HUES64 (cell line): ENCODE results near the gene KLHL33.

Experiments
- H3K27ac ChIP-seq: 2 replicates; pipeline ENCODE4 v1.7.0; 2013; ENCODE audit warnings: low read depth, low read length, inconsistent platforms
- H3K27me3 ChIP-seq: 2 replicates; pipeline ENCODE4 v1.6.1; 2013; ENCODE audit warnings: mild to moderate bottlenecking, low read length; ENCODE audit not compliant: insufficient read depth
- H3K36me3 ChIP-seq: 2 replicates; pipeline ENCODE4 v1.6.1; 2013; ENCODE audit warnings: mild to moderate bottlenecking, low read length; ENCODE audit not compliant: insufficient read depth
- H3K4me1 ChIP-seq: 2 replicates; pipeline ENCODE4 v1.6.1; 2013; ENCODE audit warnings: mild to moderate bottlenecking, low read length, moderate library complexity; ENCODE audit not compliant: insufficient read depth
- H3K4me3 ChIP-seq: 2 replicates; pipeline ENCODE4 v1.5.1; 2013; ENCODE audit warnings: mild to moderate bottlenecking, low read length, moderate library complexity
- H3K9ac ChIP-seq: 2 replicates; pipeline ENCODE4 v1.6.1; 2013; ENCODE audit warnings: mild to moderate bottlenecking, low read depth, low read length
- H3K9me3 ChIP-seq: 2 replicates; pipeline ENCODE4 v1.6.1; 2013; ENCODE audit warnings: low read depth, low read length; ENCODE audit not compliant: insufficient read depth
- WGBS: fragments of 150-250, 120-280 bp; methylation state at CpG from one replicate; pipeline ENCODE4 v1.1.7; 2013; ENCODE audit warnings: missing lambda C conversion rate; 5-methylcytosine and 5-hydroxymethylcytosine counted together

Gene KLHL33

DNA sequence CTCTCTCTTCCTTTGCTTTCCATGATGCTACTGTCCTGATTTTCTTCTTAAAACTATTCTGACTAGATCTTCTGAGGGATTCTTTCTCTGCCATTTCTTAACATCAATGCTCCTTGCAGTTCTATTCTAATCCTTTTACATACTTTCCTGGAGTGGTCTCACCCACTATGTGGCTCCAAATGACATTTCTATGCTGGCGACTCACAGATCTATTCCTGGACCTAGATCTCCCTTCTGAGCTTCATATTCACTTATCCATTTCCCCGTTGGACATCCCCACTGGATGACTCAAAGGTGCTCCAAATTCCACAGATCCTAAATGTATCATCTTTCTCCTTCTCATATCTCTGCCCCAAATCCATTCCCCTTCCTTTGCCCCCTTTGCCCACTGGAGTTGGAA lies 26.7 kb downstream of the KLHL33 start:
- 92% methylated on average over 2 of the region's 2 CpGs for WGBS
- Histone ChIP-seq H3K9me3 (no peaks in the 10 kb centered on the region), H3K27me3 (no peaks in the 10 kb centered on the region), H3K9ac (no peak overlapping the region), H3K36me3 (peaks cover 38% of the 10 kb centered on the region), H3K4me3 (no peak overlapping the region), H3K4me1 (peaks cover 9% of the 10 kb centered on the region; the same call in 1 of the 2 replicates), H3K27ac (no peak overlapping the region)

DNA sequence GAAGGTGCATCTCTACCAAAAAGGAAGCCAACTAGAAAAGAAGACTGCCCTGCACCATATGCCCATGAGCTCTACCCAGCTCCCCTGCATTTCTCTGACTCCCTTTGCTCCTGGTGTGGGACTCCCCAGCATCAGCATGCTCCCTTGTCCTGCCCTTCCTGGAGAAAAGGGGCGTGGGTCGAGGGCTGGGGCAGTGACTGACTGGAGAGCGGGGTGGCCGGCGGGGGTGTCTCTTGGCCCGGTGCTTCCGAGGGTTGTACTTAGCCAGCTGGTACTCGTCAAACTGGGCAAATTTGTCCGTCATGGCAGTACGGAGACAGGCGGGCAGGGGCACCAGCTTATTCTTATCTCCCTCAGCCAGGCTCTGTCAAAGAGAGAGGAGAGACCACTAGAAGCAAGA lies 32.4 kb downstream of the KLHL33 start:
- no peaks in the 10 kb centered on the region for H3K27me3 ChIP-seq
- no peak overlapping the region for H3K4me3 ChIP-seq
- H3K9ac ChIP-seq = no peak overlapping the region
- no peaks in the 10 kb centered on the region for H3K4me1 ChIP-seq
- 96% methylated on average over 11 of the region's 11 CpGs for WGBS
- H3K9me3 ChIP-seq = no peaks in the 10 kb centered on the region
- H3K36me3 ChIP-seq = peaks cover 76% of the 10 kb centered on the region
- no peak overlapping the region for H3K27ac ChIP-seq

DNA sequence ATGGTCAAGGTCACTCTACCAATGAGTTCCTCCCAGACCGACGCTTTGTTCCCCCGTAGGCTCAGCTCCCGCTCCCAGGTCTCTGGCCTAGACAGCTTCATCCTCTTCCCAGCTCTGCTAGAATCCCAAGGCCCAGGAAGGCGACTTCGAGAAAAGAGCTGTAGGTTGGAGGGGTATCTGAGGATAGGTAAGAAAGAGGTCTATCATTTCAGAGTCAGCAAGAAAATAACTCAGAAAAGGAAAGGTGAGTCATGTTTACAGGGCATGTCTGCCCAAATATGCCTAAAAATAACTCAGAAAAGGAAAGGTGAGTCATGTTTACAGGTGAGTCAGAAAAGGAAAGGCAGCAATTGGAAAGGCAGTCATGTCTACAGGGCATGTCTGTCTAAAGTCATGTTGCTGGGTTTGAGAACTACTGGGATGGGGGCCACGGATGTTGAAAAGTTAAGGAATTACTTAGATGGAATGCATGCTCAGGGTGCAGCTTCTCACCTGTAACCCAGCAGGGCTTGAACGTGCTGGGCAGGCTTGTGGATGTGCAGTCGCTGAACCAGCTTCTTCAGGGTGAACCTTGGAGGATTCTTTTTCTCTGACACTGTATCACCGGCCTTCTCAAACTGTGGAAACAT lies 34.9 kb downstream of the KLHL33 start:
- peaks cover 70% of the 10 kb centered on the region for H3K36me3 ChIP-seq
- no peaks in the 10 kb centered on the region for H3K4me1 ChIP-seq
- no peak overlapping the region for H3K4me3 ChIP-seq
- H3K9ac ChIP-seq = no peak overlapping the region
- H3K9me3 ChIP-seq = no peaks in the 10 kb centered on the region
- no peak overlapping the region for H3K27ac ChIP-seq
- no peaks in the 10 kb centered on the region for H3K27me3 ChIP-seq
- WGBS = 95% methylated on average over 10 of the region's 10 CpGs

DNA sequence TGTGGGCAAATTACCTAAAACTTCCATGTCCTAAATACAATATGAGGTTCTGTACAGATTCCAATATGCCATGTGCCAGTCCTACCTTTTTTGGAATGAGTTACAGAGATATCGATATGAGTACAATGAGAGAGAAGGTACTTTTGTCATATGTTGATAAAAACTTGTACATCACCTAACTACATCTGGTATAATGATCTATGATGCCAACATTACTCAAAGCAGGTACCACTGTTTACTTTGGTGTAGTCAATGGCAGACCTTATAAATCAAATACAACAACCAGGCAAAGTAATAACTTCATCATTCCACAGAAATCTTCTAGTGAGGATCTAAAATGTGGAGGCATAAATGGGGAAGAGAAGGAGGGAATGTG lies 35.4 kb downstream of the KLHL33 start:
- Histone ChIP-seq H3K9me3 (no peaks in the 10 kb centered on the region), H3K36me3 (peaks cover 73% of the 10 kb centered on the region), H3K27ac (no peak overlapping the region), H3K4me1 (no peaks in the 10 kb centered on the region), H3K9ac (no peak overlapping the region), H3K27me3 (no peaks in the 10 kb centered on the region), H3K4me3 (no peak overlapping the region)
- WGBS = no CpG with 5 or more reads among the region's 1 CpG

DNA sequence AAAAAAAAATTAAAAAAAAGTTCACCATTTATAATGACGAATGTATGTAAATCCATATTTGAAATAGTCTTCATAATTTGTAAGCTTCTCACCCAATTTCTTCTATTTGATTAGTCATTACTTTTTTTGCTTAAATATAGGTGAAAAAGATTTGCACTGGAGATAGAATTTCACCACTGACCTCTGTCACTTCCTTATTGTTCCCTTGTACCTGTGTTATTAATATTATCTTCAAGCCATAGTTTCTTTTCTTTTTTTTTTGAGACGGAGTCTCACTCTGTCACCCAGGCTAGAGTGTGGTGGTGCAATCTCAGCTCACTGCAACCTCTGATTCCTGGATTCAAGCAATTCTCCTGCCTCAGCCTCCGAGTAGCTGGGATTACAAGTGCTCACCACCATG lies 38.5 kb downstream of the KLHL33 start:
- Histone ChIP-seq H3K9me3 (no peaks in the 10 kb centered on the region), H3K27ac (no peak overlapping the region), H3K4me1 (no peaks in the 10 kb centered on the region), H3K27me3 (no peaks in the 10 kb centered on the region), H3K4me3 (no peak overlapping the region), H3K36me3 (peaks cover 68% of the 10 kb centered on the region), H3K9ac (no peak overlapping the region)
- WGBS = 92% methylated on average over 2 of the region's 3 CpGs

DNA sequence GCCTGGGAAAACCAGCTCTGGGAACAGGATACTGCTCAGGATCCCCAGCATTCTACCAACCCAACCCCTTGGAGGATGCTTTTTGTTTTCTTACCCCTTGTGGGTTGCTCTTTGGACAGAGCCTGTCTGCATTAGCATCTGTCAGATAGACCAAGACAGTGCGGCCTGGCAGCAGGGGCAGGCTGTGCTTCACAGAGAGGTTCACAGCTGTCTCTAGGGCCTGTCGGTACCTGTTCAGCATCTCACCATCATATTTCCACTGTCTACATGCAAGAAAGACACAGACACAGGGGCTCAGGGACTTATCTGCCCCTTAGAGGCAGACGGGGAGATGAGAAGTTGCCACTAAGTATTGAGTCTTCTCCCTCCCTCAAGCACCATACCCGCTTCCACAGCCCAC lies 44.5 kb downstream of the KLHL33 start:
- WGBS = 98% methylated on average over 3 of the region's 4 CpGs
- H3K4me1 ChIP-seq = peaks cover 3% of the 10 kb centered on the region; the same call in 1 of the 2 replicates

DNA sequence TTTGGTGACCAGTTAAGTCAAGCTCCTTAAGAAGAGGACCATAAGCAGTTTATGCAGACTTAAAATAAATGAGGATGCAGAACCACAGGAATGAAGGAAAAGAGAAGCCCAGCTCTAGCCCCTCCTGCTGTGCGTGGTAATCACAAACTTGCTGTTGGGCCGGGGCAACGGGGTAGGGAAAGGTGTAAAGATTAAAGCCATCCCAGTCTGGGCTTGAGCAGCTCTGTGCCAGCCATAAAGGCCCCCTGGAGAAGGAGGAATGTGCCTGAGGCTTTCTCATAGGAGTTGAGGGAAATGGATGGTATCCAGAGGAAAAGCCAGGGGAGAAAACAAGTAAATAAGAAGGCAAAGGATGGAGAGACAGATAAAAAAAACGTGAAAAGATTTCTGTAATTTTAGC lies 47.8 kb downstream of the KLHL33 start:
- H3K4me3 ChIP-seq = no peak overlapping the region
- 26% methylated on average over 4 of the region's 4 CpGs for WGBS
- peak overlapping the region; percentile 28; the same call in 1 of the 2 replicates for H3K27ac ChIP-seq
- no peaks in the 10 kb centered on the region for H3K9me3 ChIP-seq
- no peaks in the 10 kb centered on the region for H3K27me3 ChIP-seq
- no peak overlapping the region for H3K9ac ChIP-seq
- H3K36me3 ChIP-seq = peaks cover 77% of the 10 kb centered on the region
- H3K4me1 ChIP-seq = peaks cover 3% of the 10 kb centered on the region; the same call in 1 of the 2 replicates

More for the DNA sequence above, 44.5 kb downstream of the KLHL33 start:
- no peak overlapping the region for H3K27ac ChIP-seq
- H3K36me3 ChIP-seq = peaks cover 69% of the 10 kb centered on the region
- no peak overlapping the region for H3K9ac ChIP-seq
- H3K27me3 ChIP-seq = no peaks in the 10 kb centered on the region
- no peaks in the 10 kb centered on the region for H3K9me3 ChIP-seq
- H3K4me3 ChIP-seq = no peak overlapping the region

DNA sequence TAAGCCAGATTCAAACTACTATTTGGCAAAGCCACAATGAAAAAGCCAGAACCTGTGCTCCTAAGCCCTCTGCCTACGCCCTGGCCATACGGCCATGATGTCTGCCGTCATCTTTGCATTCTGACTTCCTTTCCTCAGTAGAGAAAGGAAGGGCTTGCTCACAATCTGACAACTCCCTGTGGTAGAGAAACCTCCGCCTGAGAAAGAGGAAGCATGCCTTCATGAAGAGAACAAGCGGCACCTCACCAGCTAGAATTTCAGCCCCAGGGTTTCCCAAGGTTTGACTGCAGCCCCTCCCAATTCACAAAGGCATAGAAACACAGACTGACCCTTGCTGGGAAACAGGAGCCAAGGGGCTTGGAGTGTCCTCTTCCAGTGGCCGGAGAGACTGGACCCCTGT lies 48.4 kb downstream of the KLHL33 start:
- WGBS = 87% methylated on average over 6 of the region's 6 CpGs
- no peak overlapping the region for H3K4me3 ChIP-seq
- H3K36me3 ChIP-seq = peaks cover 81% of the 10 kb centered on the region

DNA sequence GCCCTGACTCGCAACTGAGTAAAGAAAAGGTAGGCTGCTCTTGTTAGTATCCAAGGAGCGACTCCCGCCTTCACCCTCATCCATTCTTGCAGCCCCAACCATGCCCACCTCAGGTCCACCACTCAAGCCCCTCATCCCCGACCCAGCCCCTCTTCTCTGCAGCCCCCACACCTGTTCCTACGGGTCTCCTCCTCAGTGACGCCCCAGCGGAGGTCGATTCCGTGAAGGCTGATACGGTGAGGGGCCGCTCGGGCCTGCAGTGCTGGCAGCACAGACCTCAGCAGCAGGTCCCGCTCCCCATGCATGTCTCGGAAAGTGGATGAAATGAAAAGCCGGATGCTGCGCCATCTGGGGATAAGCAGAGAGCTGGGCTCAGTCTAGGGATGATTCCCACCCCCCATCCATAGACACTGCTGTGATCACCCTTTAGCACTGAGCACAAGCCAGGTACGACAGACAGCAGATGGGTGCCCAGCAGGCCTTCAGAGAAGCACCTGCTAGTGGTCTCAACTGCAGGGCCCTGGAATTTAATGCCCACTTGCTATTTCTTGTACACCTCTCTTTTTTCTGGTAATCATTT lies 49.6 kb downstream of the KLHL33 start:
- peaks cover 80% of the 10 kb centered on the region for H3K36me3 ChIP-seq
- H3K4me3 ChIP-seq = no peak overlapping the region
- H3K4me1 ChIP-seq = peaks cover 3% of the 10 kb centered on the region; the same call in 1 of the 2 replicates
- no peaks in the 10 kb centered on the region for H3K27me3 ChIP-seq
- H3K9ac ChIP-seq = no peak overlapping the region
- no peak overlapping the region for H3K27ac ChIP-seq
- no peaks in the 10 kb centered on the region for H3K9me3 ChIP-seq
- 95% methylated on average over 17 of the region's 17 CpGs for WGBS

More for the DNA sequence above, 48.4 kb downstream of the KLHL33 start:
- H3K9me3 ChIP-seq = no peaks in the 10 kb centered on the region
- H3K27me3 ChIP-seq = no peaks in the 10 kb centered on the region
- H3K4me1 ChIP-seq = peaks cover 3% of the 10 kb centered on the region; the same call in 1 of the 2 replicates
- 0 out of 2 replicates have a peak overlapping the region, but pooled peaks have one; percentile 20 for H3K27ac ChIP-seq
- H3K9ac ChIP-seq = no peak overlapping the region

DNA sequence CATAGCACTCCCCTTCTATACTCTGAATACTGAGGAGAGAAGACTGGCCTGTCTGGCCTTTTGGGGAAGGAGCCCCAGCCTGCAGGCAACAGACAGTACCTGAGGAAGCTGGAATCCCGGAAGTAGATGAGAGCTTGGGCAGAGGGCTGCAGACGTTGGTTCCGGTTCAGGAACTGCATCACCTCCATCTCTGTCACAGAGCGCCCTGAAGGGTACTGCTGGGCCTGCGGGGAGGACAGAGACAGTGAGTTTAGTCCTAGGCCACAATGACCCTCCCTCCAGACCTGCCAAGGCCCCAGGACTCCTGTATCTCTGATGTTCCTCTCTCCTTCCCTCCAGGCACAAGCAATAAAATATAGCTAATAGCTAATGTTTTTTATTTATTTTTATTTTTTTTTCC lies 51.1 kb downstream of the KLHL33 start:
- 95% methylated on average over 5 of the region's 5 CpGs for WGBS
- Histone ChIP-seq H3K36me3 (peaks cover 80% of the 10 kb centered on the region), H3K4me3 (no peak overlapping the region), H3K9ac (no peak overlapping the region), H3K27me3 (no peaks in the 10 kb centered on the region), H3K27ac (no peak overlapping the region), H3K4me1 (peaks cover 3% of the 10 kb centered on the region; the same call in 1 of the 2 replicates), H3K9me3 (no peaks in the 10 kb centered on the region)

DNA sequence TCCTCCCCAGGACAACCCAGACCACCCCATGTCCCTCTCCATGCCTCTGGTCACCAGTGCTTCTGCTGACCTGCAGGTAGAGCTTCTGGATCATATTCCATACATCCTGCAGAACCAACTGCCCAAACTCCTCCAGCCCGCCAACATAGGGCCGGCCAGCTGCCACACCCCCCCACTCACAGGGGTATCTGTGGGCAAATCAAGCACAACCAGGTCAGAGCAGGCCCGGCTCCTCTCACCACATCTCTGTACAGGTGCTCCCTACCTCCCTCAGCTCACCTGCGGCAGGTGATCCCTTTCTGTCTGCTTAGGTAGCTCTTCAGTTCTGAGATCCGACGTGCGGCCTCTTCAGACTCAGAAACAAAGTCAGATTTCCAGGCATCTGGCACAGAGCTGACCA lies 51.6 kb downstream of the KLHL33 start:
- H3K27me3 ChIP-seq = no peaks in the 10 kb centered on the region
- no peak overlapping the region for H3K27ac ChIP-seq
- no peak overlapping the region for H3K4me3 ChIP-seq
- H3K9me3 ChIP-seq = no peaks in the 10 kb centered on the region
- H3K4me1 ChIP-seq = peaks cover 3% of the 10 kb centered on the region; the same call in 1 of the 2 replicates
- H3K9ac ChIP-seq = no peak overlapping the region
- peaks cover 80% of the 10 kb centered on the region for H3K36me3 ChIP-seq
- 89% methylated on average over 7 of the region's 7 CpGs for WGBS
